Activated naive CD8-positive, alpha-beta T cell treated with anti-CD3 and anti-CD28 coated beads, Interleukin-2, amount 50 U/mL, for 16 hours (primary cell): ENCODE data around the gene TACC3.

ENCODE experiments used
- DNase-seq: peaks from one replicate; pipeline ENCODE4 v3.0.0-alpha.2; 2020; ENCODE audit warnings: low read depth, low spot score

TACC3 gene

DNA sequence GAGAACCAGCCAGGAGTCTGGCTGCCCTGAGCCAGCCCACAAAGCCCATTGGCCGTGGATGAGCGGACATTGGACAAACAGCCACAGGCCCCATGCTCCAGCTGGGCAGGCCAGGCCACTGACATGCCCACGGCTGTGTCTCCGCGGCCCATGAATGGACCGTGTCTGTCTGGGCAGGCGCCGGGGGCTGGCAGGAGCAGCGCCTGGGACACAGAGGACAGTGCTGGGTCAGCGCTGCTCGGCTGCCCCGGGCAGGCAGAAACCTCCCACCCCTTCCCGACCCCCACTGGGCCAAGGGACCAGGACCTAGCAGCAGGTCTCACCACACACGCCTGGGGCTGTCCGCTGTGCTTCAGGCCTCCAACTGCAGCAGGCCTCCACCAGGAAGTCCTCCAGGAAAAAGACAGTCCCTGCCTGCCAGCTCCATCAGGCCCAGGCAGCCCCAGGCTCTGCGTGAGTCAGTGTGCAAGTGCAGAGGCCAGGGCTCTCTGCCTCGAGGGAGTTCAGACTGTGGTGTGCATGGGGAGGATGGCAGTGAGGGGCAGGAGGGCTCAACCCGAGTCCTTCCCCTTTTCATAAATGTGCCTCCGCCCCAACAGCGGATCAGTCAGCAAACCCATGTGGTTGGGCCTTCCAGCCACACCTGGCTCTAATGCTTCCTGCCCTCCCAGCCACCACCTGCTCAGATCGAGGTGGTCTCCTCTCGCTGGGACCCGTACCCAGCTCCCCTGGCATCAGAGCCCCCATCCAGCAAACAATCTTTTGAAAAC is 54.6 kb downstream of the TACC3 start:
- DNase-seq: no peak

DNA sequence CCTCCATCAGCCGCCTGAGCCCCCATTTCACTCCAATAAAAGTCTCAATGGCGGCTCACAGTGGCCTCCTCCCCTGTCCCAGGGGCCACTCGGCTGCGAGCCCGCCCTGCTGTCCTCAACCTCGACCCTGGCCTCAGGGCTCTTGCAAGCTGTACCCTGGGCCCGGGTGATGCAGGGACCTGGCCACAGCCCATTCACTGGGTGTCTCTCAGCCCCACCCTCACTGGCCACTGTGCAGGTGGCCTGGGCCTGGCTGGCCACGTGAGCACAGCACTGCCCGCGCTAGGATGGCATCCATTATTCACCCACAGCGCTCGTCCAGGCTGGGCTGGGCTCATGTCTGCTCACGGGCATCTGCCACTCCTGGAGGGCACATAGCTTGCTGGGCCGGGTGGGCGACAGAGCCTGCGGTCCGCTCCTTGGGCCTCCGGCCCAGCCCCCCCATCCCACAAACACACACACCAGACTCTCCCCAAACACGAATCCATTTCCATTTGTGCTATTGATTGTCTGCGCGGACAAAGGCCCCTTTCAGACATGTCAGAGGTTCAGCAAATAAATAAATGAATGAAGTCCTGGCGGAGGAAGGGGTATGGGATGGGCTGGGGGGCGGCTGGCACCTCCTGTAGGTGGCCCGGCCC is 55.3 kb downstream of the TACC3 start:
- DNase-seq: no peak

DNA sequence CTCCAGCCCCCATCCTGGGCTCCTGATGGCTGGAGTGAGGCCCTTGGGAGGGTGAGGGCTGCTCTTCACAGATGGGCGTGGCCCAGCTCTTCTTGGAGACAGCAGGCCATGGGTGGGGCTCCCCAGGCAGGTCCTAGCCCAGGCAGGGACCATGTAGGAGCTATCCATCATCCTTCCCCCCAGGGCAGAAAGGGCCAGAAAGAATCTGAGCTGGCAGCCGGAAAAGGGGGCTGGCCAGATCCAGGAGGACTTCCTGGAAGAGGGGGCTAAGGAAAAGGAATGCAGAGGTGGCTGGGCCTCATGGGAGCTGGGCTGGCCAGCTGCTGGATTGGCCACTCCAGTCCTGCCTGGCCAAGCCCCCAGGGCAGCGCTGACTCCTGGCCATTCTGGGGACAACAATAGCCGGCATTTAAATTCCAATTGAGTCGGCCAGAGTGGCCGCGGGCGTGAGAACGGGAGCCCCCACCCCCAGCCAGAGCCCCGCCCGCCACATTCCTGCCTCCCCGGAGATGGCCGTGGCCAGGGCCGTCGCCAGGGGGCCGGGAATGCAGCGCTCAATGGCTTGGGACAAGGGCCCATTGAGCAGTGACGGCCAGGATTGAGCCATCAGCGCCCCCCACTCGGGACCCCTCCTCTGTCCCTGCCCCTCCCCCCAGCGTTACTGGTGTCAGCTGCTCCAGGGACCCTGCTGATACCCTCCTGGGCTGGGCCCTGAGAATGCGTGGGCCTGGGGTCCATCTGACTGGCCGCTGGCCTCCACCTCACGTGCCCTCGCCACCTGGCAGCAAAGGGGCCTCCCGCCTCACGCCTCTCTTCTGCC is 56.7 kb downstream of the TACC3 start:
- DNase-seq: no peak

DNA sequence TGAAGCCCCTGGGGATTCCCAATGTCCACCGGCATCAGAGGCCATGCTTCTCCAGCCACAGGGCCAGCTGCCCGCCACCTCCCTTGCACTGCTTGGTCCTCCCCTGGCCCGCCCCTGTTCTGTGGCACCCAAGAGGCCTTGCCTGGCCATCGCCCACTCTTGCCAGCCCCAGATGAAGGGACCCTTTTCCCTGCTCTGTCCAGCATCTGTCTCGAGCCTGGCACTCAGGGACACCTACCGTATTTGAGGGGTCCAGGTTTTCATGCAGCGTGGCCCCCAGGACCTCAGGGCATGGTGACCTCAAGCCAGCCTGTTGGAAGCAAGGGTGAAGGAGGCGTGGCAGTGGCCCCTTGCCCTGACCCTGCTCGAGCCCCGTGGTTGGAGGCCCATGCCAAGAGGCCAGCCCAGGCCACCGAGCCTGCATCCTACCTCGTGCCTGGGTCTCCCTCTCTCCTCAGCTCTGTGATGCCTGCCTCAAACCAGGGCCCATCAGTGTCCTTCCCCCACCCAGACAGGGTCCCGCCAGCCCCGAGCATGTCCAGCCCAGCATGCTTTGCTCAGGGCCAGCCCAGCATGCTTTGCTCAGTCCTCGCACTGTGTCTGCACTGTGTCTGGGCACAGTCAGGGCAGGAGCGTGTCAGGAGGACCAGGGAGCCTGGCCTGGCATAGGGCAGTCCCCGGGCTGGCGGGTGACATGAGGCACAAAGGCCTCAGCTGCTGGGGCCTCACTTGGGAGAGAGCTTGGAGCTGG is 57.5 kb downstream of the TACC3 start:
- DNase-seq: no peak

DNA sequence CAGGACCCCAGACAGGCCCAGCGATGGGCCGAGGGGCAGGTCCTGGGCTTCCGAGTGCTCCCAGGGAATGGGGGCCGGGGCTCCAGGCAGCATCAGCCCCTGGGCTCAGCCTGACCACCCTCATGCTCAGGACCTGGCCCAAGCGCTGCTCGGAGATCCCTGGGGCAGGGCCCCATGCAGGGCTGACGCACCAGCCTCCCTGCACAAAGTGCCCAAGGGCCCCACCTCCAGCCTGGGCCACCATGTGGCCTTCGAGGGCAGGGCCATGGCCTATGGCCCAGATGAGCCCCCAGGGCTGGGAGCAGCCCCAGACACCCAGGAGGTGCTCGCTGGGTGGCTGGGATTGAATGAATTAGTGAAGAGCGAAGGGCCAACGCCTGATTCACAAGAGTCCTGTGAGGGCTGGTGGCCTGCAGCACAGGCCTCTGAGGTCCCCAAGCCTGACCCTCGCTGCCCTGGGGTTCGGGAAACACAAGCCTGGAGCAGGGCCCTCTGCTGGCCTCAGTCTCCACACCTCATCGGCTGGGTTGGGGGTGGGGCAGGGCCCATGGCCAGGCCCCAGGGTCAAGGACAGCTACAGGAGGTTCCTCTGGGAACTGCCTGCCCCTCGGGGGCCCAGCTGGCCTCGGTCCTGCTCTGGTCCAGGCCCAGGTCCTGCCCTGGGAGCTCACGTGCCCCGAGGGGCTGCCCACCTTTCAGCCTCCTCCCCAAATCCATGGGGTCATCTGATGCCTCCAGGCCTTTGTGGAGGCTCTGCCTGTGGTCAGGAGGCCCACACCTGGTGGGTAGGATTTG is 58.5 kb downstream of the TACC3 start:
- no peak for DNase-seq

DNA sequence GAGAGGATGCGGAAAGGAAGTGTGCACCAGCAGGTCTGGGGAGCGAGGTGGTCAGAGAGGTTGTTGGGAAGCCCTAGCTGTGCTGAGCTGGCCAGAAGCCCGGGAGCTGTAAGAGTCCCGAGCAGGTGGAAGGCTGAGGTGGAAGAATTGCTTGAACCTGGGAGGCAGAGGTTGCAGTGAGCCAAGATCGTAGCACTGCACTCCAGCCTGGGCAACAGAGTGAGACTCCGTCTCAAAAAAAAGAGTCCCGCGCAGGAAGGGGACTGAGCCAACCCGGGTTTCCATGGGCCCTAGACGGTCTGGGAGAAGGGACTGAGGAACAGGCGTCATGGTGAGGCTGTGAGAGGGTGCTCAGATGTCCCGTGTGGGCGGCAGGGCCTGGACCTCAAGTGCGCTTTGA is 59.1 kb downstream of the TACC3 start:
- no peak for DNase-seq

DNA sequence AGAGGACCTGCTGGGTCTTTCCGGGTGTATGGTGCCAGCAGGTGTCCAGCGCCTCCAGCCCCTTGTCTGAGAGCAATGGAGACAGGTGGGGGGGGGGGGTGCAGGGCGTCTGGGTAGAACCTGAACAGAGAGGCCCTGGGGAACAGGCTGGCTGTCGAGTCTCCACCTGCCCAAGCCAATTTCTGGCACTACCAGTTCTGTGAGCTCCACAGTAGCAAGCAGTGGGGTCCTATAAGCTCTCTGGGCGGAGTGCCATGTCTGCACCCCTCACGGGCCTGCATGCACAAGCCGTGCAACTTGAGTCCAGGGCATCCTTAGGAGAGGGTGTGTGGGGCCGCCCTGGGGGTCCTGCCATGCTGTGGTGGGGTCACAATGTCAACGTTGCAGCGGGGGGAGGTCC is 61.7 kb downstream of the TACC3 start:
- DNase-seq: no peak

DNA sequence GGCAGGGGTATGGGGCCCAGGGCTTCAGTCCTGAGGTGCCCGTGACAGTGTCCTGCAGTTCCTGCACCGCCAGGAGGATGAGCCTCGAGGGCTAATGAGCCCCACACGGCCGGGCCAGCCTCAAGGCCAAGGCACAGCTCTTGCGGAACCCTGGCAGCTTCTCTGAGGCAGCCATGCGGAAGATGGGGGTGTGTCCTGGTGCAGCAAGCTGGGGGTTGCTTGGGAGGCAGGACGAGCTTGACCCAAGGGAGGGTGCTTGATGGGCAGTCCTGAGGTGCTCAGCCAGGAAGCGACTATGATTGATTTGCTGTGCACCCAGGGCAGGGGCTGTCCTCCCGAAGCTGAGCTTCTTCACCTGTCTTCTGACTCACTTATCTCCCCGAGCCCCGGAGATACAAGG is 62.6 kb downstream of the TACC3 start:
- no peak for DNase-seq

DNA sequence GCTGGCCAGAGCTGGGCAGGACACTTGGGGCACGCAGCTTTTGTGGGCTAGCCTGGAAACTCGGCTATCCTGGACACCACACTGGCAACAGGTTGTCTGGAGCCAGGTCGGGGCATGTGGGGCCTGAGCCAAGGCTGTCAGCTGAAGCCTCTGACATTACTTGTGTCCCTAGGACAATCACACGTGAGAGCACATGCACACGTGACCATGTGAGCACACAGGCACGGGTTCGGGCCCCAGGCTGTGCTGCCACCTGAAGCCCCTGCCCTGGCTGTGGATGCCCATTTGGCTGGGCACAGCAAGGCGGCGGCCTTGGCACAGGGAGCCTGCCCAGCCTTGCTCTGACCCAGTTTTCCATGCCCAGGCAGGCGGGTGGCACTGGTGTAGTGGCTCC is 63.1 kb downstream of the TACC3 start:
- DNase-seq: no peak

DNA sequence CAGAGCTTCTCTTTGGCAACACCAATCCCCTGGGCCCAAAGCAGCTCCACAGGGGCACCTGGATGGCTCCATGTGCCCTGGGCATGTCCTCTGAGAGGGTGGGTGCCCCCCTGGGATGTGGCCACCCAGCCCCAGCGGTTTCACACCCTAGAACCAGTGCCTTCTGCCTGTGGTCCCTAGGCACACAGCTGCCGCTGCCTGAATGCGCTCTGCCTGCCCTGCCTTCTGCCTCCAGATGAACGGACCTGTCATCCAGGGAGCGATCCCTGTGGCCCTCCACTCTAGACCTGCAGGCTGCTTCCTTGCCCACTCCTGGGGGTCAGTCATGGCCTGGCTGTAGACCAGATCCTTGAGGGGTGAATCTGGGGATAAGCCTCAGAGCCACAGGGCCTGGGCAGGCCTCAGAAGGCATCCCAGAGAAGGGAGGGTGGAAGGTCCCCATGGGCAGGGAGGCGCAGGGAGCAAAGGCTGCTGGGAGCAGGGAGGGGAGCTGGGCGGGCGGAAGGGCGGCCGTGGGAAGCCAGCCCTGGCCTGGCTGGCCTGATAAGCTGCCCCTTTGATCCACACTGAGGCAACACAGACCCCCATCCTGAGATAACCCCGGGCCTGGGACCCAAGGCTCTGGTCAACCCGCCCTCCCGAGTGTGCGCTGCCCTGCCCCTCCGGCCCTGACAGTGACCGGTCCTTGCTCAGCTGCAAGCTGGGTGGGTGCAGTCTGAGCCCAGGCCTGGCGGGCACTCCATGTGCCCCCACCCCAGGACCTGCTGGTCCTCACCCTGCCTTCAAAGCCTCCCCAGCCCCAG is 63.7 kb downstream of the TACC3 start:
- no peak for DNase-seq

DNA sequence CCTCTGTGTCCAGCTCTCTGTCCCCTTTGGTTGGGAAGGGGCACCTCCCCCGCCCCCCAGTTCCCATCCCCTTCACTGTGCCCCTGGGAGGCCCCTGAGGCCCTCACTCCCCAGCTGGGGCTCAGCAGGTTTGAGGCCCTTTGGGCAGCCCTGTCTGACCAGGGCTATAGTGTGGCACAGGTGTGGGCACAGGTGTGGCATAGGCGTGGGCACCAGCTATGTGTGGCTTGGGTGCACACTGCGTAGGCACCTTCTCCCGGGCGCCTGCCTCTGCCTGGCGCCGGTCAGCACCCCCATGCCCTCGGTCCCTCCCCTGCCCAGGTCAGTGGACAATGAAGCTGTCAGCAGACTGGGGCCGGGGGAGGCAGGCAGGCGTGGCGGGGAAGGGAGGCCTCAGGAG is 64.3 kb downstream of the TACC3 start:
- no peak for DNase-seq

DNA sequence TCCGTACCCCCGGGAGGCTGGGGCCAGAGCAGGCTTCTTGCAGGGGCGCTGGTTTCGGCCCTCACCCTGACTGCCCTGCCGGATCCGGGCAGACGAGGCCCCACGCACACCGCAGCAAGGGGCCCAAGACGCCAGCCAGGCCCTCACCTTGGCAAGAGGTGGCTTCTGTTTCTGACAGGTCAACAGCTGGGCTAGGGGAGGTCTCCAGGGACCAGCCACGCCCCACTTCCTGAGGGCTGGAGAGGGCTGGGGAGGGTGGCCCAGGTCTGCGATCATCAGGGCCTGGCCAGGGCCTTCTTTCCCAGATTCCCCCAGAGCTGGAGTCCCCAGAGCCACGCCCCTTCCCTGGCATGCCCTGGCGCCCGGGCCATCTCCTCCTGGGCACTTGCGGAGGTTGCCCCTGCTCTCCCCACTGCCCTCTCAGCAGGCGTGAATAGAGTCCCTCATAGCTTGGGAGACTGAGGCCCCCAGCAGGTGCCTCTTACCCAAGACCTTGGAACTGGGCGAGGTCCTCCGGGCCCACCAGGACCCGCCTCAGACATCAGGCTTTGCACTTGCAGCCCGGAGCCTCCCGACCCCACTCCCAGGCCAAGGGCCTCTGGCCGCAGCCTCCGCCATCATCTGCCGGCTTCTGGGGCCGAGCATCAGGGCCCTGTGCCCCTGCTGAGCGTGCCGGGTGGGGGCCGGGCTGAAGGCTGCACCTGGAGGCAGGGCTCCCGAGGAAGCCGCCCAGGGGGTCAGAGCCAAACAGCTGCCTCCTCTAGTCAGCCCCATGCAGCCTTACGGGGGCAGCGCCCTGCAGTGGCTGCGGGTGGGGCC is 65.4 kb downstream of the TACC3 start:
- DNase-seq: no peak

DNA sequence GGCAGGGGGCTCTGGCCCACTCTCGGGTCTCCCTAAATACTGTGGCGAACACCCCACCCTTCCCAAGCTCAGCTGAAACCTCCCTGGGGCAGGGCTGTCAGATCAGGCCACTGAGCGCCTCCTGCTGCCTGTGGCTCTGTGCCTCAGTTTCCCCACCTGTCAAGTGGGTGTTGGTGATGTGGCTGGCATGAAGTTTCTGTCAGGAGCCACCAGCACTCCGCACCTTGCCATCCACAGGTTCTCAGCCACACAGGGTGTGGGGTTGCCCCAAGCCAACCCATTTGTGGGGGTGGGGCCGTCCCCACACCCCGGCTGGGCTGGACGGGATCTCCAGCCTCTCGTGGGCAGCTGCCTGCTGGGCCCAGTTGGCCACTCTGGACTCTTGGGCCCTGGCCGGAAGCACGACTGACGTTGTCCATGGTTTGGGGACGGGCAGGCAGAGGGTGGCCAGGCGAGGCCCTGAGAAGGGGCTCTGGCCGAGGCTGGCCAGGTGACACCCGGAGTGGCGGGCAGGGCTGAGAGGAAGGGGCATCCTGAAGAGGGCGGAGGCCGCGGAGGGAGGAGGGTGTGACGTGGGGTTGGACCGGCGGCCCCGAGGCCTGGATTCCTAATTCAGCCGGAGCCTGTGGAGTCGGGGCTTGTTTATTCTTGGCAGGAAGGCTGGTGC is 66.2 kb downstream of the TACC3 start:
- no peak for DNase-seq

DNA sequence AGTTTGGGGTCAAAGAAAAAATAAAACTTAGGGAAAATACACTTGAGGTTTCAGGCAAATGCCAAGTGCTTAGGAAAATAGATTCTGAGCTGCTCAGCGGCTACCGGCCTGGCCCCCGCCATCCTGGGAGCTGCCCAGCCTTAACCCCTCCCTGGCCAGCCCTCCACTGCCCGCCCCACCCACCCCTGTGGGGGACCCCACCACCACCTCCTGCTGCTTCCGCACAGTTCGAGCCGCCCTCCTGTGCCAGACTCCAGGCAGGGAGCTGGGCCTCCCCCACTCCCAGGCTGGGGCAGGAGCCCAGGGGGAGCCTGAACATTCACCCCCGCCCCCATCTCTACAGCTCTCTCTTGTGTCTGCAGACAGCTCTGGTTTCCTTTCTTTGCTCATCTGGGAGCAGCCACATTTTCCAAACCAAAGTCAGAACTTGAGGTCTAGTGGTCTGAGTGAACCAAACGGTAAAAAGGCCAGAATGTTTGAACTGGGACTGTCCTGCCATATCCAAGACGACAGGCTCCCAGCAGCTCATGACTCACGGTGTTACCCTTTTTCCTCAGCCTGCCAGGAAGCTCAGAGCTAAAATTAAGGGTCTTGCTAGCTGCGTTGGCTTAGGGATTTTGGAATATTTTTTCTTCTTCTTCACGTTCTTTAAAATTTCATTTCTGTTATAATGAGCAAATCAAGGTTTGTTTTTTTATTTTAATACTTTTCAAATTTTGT is 67.1 kb downstream of the TACC3 start:
- no peak for DNase-seq

DNA sequence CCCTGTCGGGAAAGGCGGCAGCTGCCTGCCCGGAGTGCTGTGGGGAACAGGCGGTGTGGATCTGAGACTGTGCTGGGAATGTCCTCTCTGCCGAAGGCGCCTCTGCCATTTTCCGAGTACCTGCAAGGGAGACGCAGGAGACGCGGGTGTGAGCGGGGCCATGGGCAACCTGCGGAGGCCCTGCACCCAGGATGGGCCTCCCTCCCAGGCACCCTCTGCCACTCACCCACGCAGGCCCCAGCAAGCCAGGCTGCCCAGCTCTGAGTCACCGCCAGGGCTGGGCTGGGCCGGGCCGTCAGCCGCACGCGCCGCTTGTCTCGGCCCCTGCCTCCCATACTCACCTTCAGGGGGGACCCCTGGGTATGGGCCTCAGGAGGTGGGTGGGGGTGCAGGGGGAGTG is 68.2 kb downstream of the TACC3 start:
- DNase-seq: no peak

DNA sequence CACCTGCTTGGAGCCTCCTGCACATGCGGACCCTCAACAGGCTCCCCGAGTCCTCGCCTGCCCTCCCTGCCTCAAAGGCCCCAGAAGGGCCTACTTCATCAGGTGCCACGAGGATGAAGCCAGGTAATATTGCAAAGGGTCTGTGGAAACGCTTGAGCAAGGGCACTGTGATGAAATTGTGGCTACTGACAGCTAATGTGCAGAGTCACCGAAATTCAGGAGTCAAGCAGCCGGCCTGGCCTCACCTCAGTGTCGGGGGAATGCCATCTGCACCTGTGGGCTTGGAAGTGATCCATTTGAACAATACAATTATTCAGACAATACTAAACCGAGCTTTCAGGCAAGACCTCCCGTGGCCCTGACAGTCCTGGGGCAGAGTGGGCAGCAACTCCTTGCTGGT is 68.7 kb downstream of the TACC3 start:
- DNase-seq: no peak

DNA sequence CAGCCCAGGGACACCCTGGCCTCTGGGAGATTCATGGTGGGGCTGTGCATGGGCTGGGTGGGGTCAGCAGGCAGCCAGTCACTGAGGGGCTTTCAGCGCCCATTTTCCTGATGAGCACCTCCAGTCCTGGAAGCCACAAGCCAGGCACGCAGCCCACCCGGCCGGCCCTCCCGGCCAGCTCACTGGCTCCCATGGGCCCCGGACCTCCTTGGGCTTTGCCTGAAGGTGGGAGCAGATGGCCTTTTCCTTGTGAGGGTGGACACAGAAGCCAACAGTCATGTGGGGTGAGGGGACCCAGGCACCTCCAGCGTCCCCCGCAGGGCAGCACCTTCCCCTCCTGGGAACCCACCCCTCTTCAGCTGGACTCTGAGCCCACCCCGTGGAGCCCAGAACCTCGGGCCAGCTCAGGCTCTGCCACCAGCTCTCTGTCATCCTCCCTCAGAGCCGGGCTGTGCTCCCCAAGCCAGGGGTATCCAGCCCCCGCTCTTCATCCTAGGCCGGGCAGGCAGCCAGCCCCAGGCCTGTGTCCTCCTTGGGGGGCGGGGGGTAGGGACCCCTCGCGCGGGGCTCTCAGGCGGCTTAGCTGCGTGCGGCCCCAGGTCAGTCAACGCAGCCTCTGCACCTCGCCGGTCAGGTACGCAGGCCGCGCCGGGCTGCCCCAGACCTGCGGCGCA is 71.0 kb downstream of the TACC3 start:
- DNase-seq: no peak
